WTC11 (cell line): Measurements from ENCODE around the gene MST1R. TPM values are rescaled to one million over a fixed set of nuclear protein-coding genes. Genes with fewer than 3 reads are reported as not detected.

Source experiments
- ATF1 ChIP-seq: sonication (generic); formaldehyde crosslinking; IDR thresholded peaks from 2 replicates; pipeline ENCODE4 v1.8.1; 2023; ENCODE audit warnings: mild to moderate bottlenecking, moderate library complexity, missing genetic modification reagents
- EMX1 ChIP-seq: fragments of 250-450 bp; sonication (Bioruptor Pico); IDR thresholded peaks from 2 replicates; pipeline ENCODE4 v1.8.0; 2021; ENCODE audit warnings: mild to moderate bottlenecking
- ESRRA ChIP-seq: sonication (generic); formaldehyde crosslinking; IDR thresholded peaks from 2 replicates; pipeline ENCODE4 v1.8.1; 2022; ENCODE audit warnings: mild to moderate bottlenecking, missing genetic modification reagents, borderline replicate concordance
- FOXK1 ChIP-seq: sonication (generic); formaldehyde crosslinking; IDR thresholded peaks from 2 replicates; pipeline ENCODE4 v1.8.0; 2022; ENCODE audit warnings: mild to moderate bottlenecking, moderate library complexity, missing genetic modification reagents
- GABPB1 ChIP-seq: sonication (generic); formaldehyde crosslinking; IDR thresholded peaks from 2 replicates; pipeline ENCODE4 v1.8.1; 2023; ENCODE audit warnings: mild to moderate bottlenecking, missing genetic modification reagents
- GTF2I ChIP-seq: fragments of 250-450 bp; sonication (Bioruptor Pico); conservative IDR thresholded peaks from 2 replicates; pipeline ENCODE4 v1.4.0; 2021; ENCODE audit warnings: mild to moderate bottlenecking
- HMGA2 ChIP-seq: fragments of 250-450 bp; sonication (Bioruptor Pico); IDR thresholded peaks from 2 replicates; pipeline ENCODE4 v1.4.0; 2021; ENCODE audit warnings: mild to moderate bottlenecking, moderate library complexity
- JUN ChIP-seq: sonication (generic); formaldehyde crosslinking; IDR thresholded peaks from 2 replicates; pipeline ENCODE4 v1.8.0; 2023; ENCODE audit warnings: mild to moderate bottlenecking, missing genetic modification reagents
- MAX ChIP-seq: sonication (generic); formaldehyde crosslinking; IDR thresholded peaks from 2 replicates; pipeline ENCODE4 v1.8.0; 2022; ENCODE audit warnings: mild to moderate bottlenecking, missing genetic modification reagents
- MXD4 ChIP-seq: fragments of 250-450 bp; sonication (Bioruptor Pico); IDR thresholded peaks from 2 replicates; pipeline ENCODE4 v1.8.0; 2021; ENCODE audit warnings: mild to moderate bottlenecking, moderate library complexity, borderline replicate concordance
- NFATC4 ChIP-seq: fragments of 250-450 bp; sonication (Bioruptor Pico); IDR thresholded peaks from 2 replicates; pipeline ENCODE4 v1.9.0; 2021; ENCODE audit warnings: mild to moderate bottlenecking
- NFE2L1 ChIP-seq: sonication (generic); formaldehyde crosslinking; IDR thresholded peaks from 2 replicates; pipeline ENCODE4 v1.8.1; 2023; ENCODE audit warnings: missing genetic modification reagents
- NR3C1 ChIP-seq: sonication (generic); formaldehyde crosslinking; conservative IDR thresholded peaks from 2 replicates; pipeline ENCODE4 v1.8.1; 2023; ENCODE audit warnings: low read depth, mild to moderate bottlenecking, missing genetic modification reagents
- SP1 ChIP-seq: sonication (generic); formaldehyde crosslinking; conservative IDR thresholded peaks from 2 replicates; pipeline ENCODE4 v1.8.1; 2022; ENCODE audit warnings: missing genetic modification reagents
- STAT6 ChIP-seq: sonication (generic); formaldehyde crosslinking; conservative IDR thresholded peaks from 2 replicates; pipeline ENCODE4 v1.8.1; 2023; ENCODE audit warnings: mild to moderate bottlenecking, low read depth, missing genetic modification reagents, moderate library complexity
- TEAD1 ChIP-seq: sonication (generic); formaldehyde crosslinking; IDR thresholded peaks from 2 replicates; pipeline ENCODE4 v1.8.0; 2022; ENCODE audit warnings: mild to moderate bottlenecking, missing genetic modification reagents
- TP53 ChIP-seq: sonication (generic); formaldehyde crosslinking; IDR thresholded peaks from 2 replicates; pipeline ENCODE4 v1.8.1; 2023; ENCODE audit warnings: mild to moderate bottlenecking, missing genetic modification reagents
- ZMAT4 ChIP-seq: fragments of 250-450 bp; sonication (Bioruptor Pico); IDR thresholded peaks from 2 replicates; pipeline ENCODE4 v1.9.0; 2021; ENCODE audit warnings: mild to moderate bottlenecking
- ZNF263 ChIP-seq: sonication (generic); formaldehyde crosslinking; IDR thresholded peaks from 2 replicates; pipeline ENCODE4 v1.8.1; 2022; ENCODE audit warnings: low read depth, mild to moderate bottlenecking, moderate library complexity, missing genetic modification reagents
- ZNF396 ChIP-seq: fragments of 250-450 bp; sonication (Bioruptor Pico); IDR thresholded peaks from 2 replicates; pipeline ENCODE4 v1.8.0; 2021; ENCODE audit warnings: mild to moderate bottlenecking, moderate library complexity, borderline replicate concordance
- total RNA-seq: library from RNA; stranded (reverse); gene quantifications from 3 replicates; pipeline ENCODE4 v1.2.3, GENCODE V29; 2021
- TF ChIP-seq, protein P1 (sequence below): sonication (generic); formaldehyde crosslinking; IDR thresholded peaks from 2 replicates; pipeline ENCODE4 v1.8.0; 2022; ENCODE audit warnings: mild to moderate bottlenecking, missing genetic modification reagents
- TF ChIP-seq, protein P2 (sequence below): sonication (generic); formaldehyde crosslinking; IDR thresholded peaks from 2 replicates; pipeline ENCODE4 v1.8.0; 2023; ENCODE audit warnings: mild to moderate bottlenecking, missing genetic modification reagents
- TF ChIP-seq, protein P3 (sequence below): sonication (generic); formaldehyde crosslinking; IDR thresholded peaks from 2 replicates; pipeline ENCODE4 v1.8.1; 2022; ENCODE audit warnings: mild to moderate bottlenecking, missing genetic modification reagents, moderate library complexity, borderline replicate concordance
- TF ChIP-seq, protein P4 (sequence below): sonication (generic); formaldehyde crosslinking; IDR thresholded peaks from 2 replicates; pipeline ENCODE4 v1.8.1; 2023; ENCODE audit warnings: mild to moderate bottlenecking, missing genetic modification reagents, moderate library complexity

Gene MST1R
- total RNA-seq, 1 experiment from 2014 or later, result 6.2 TPM

DNA sequence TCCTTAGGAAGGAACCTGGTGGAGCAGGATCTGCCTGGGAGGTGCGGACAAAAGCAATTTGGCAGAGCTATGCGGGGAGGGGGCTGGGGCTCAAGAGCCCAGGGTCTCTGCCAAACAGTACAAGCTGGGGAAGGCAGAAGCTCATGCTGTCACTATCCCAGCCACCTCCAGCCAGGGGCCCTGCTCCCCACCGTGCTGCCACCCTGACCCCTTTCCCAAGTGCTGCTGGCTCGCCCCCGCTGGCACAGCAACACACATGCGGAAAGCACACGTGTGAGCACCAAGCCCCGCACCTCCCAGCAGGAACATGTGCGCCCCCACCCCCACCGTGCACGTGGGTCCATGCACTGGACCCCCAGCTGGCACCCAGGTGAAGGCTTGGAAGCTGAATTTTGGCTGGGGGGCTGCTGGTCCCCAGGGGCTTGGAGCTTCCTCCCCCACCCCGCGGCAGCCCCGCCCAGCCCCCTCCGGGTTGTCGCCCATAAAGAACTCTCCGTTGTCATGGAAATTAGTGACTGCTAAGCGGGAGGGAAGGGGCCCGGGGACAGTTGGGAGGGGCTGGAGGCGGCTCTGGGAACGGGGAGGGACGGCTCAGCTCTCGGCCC, 34.7 kb downstream of the MST1R start (continued):
- TF ChIP-seq ZNF263 (no peak), GABPB1 (no peak), MAX (CRISPR knock-in tag) (peak; percentile 36; the same call in 1 of the 2 replicates), ZNF396 (CRISPR knock-in tag) (no peak), FOXK1 (0 out of 2 replicates have a peak, but pooled peaks have one; percentile 54), EMX1 (CRISPR knock-in tag) (no peak), TEAD1 (0 out of 2 replicates have a peak, but pooled peaks have one; percentile 24), NFE2L1 (CRISPR knock-in tag) (no peak), GTF2I (CRISPR knock-in tag) (no peak), ESRRA (no peak), STAT6 (CRISPR knock-in tag) (no peak), NFATC4 (CRISPR knock-in tag) (no peak), MXD4 (CRISPR knock-in tag) (no peak), JUN (CRISPR knock-in tag) (no peak), ZMAT4 (CRISPR knock-in tag) (no peak), SP1 (CRISPR knock-in tag) (0 out of 2 replicates have a peak, but pooled peaks have one; percentile 25), ATF1 (CRISPR knock-in tag) (no peak), HMGA2 (CRISPR knock-in tag) (no peak), TP53 (CRISPR knock-in tag) (no peak), NR3C1 (CRISPR knock-in tag) (no peak)
- TF ChIP-seq, protein P1, sequence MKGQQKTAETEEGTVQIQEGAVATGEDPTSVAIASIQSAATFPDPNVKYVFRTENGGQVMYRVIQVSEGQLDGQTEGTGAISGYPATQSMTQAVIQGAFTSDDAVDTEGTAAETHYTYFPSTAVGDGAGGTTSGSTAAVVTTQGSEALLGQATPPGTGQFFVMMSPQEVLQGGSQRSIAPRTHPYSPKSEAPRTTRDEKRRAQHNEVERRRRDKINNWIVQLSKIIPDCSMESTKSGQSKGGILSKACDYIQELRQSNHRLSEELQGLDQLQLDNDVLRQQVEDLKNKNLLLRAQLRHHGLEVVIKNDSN (CRISPR knock-in tag), result peak; percentile 49; the same call in 1 of the 2 replicates
- TF ChIP-seq, protein P2, sequence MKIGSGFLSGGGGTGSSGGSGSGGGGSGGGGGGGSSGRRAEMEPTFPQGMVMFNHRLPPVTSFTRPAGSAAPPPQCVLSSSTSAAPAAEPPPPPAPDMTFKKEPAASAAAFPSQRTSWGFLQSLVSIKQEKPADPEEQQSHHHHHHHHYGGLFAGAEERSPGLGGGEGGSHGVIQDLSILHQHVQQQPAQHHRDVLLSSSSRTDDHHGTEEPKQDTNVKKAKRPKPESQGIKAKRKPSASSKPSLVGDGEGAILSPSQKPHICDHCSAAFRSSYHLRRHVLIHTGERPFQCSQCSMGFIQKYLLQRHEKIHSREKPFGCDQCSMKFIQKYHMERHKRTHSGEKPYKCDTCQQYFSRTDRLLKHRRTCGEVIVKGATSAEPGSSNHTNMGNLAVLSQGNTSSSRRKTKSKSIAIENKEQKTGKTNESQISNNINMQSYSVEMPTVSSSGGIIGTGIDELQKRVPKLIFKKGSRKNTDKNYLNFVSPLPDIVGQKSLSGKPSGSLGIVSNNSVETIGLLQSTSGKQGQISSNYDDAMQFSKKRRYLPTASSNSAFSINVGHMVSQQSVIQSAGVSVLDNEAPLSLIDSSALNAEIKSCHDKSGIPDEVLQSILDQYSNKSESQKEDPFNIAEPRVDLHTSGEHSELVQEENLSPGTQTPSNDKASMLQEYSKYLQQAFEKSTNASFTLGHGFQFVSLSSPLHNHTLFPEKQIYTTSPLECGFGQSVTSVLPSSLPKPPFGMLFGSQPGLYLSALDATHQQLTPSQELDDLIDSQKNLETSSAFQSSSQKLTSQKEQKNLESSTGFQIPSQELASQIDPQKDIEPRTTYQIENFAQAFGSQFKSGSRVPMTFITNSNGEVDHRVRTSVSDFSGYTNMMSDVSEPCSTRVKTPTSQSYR (CRISPR knock-in tag), result no peak
- TF ChIP-seq, protein P3, sequence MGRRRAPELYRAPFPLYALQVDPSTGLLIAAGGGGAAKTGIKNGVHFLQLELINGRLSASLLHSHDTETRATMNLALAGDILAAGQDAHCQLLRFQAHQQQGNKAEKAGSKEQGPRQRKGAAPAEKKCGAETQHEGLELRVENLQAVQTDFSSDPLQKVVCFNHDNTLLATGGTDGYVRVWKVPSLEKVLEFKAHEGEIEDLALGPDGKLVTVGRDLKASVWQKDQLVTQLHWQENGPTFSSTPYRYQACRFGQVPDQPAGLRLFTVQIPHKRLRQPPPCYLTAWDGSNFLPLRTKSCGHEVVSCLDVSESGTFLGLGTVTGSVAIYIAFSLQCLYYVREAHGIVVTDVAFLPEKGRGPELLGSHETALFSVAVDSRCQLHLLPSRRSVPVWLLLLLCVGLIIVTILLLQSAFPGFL, result no peak
- TF ChIP-seq, protein P4, sequence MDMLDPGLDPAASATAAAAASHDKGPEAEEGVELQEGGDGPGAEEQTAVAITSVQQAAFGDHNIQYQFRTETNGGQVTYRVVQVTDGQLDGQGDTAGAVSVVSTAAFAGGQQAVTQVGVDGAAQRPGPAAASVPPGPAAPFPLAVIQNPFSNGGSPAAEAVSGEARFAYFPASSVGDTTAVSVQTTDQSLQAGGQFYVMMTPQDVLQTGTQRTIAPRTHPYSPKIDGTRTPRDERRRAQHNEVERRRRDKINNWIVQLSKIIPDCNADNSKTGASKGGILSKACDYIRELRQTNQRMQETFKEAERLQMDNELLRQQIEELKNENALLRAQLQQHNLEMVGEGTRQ (CRISPR knock-in tag), result peak; percentile 47
